Thyroid gland (tissue), 4 donors: Measurements from ENCODE around the gene DAB2IP. TPM values are rescaled to one million over a fixed set of nuclear protein-coding genes. Genes with fewer than 3 reads are reported as not detected.

ENCODE experiments used
- DNase-seq, 2 donors: peaks; one replicate each; pipeline ENCODE4 v3.0.0-alpha.2; 2019
- H3K27ac ChIP-seq, 3 donors: fragments of 200-600 bp; sonication (generic); 1 replicate in 2 of 3; 2 replicates in 1 of 3; pipeline ENCODE4 v1.5.1; 2016 to 2019; ENCODE audit warnings: mild to moderate bottlenecking in 1 of 3, moderate library complexity in 1 of 3
- H3K27me3 ChIP-seq: fragments of 200-600 bp; sonication (generic); one replicate; pipeline ENCODE4 v1.5.1; 2019
- H3K36me3 ChIP-seq, 2 donors: fragments of 200-600 bp; sonication (generic); one replicate each; pipeline ENCODE4 v1.5.1; 2016 to 2019
- H3K4me1 ChIP-seq, 2 donors: fragments of 200-600 bp; sonication (generic); one replicate each; pipeline ENCODE4 v1.5.1; 2017 to 2019
- H3K4me3 ChIP-seq, 3 donors: fragments of 200-600 bp; sonication (generic); replicated peaks in 1 of 3; 1 replicate in 2 of 3; 2 replicates in 1 of 3; pipeline ENCODE4 v1.5.1; 2016; ENCODE audit warnings: mild to moderate bottlenecking in 1 of 3
- H3K9me3 ChIP-seq: fragments of 200-600 bp; sonication (generic); one replicate; pipeline ENCODE4 v1.5.1; 2017
- CTCF ChIP-seq, 6 experiments: fragments of 200-600 bp in 3 of 6; fragments of 450-650 bp in 3 of 6; sonication (generic) in 3 of 6; IDR thresholded peaks; one replicate each; pipeline ENCODE4 v1.5.1; 2016 to 2019; ENCODE audit warnings: antibody characterized with exemption in 6 of 6, mild to moderate bottlenecking in 2 of 6, inconsistent platforms in 1 of 6, moderate library complexity in 1 of 6
- POLR2A ChIP-seq, 2 donors: fragments of 450-650 bp; IDR thresholded peaks; one replicate each; pipeline ENCODE4 v1.6.1; 2017; ENCODE audit warnings: antibody characterized with exemption in 2 of 2, mild to moderate bottlenecking in 2 of 2, moderate library complexity in 1 of 2
- WGBS, 2 donors: methylation state at CpG; one replicate each; pipeline ENCODE4 v1.1.5; 2017; 5-methylcytosine and 5-hydroxymethylcytosine counted together
- intact Hi-C: fragments of 100-400 bp; cut with DNase I; formaldehyde crosslinking; loops from one replicate; pipeline ENCODE4 v1.15.1; 2023
- total RNA-seq, 4 donors: library from RNA; depleted of rRNA; stranded (reverse); fragments of >200 nt; gene quantifications; one replicate each; pipeline ENCODE4 v1.2.3, GENCODE V29; 2016

DAB2IP gene
- total RNA-seq, 4 donors from 2014 or later = 26.0 to 48.5 (median 38.2) TPM

GRCh38 chr9:121713400-121714070 is 62.1 kb downstream of the DAB2IP start:
- H3K4me1 ChIP-seq = peaks cover 0 to 24% of the 10 kb centered on the region in 2 donors
- H3K9me3 ChIP-seq = no peaks in the 10 kb centered on the region
- intact Hi-C loops = no loop called here
- no peaks in the 10 kb centered on the region for H3K36me3 ChIP-seq
- H3K27me3 ChIP-seq = no peaks in the 10 kb centered on the region
- 85 to 89% methylated on average over 4 to 6 of the region's 6 CpGs for WGBS, 2 donors
- TF ChIP-seq CTCF (IDR thresholded peaks at IDR 0.05) (no peak), POLR2A (IDR thresholded peaks at IDR 0.05) (no peak)
- DNase-seq = no peak
- H3K4me3 ChIP-seq = no peak overlapping the region
- H3K27ac ChIP-seq = no peak overlapping the region

GRCh38 chr9:121714075-121714705 is 62.8 kb downstream of the DAB2IP start:
- H3K4me1 ChIP-seq = peaks cover 0 to 20% of the 10 kb centered on the region in 2 donors

GRCh38 chr9:121714873-121715272 is 63.4 kb downstream of the DAB2IP start:
- no peak for TF ChIP-seq POLR2A (IDR thresholded peaks at IDR 0.05)
- no peak for TF ChIP-seq CTCF (IDR thresholded peaks at IDR 0.05)
- Histone ChIP-seq H3K27me3 (no peaks in the 10 kb centered on the region), H3K9me3 (no peaks in the 10 kb centered on the region), H3K27ac (no peak overlapping the region), H3K4me1 (peaks cover 0 to 16% of the 10 kb centered on the region in 2 donors), H3K36me3 (no peaks in the 10 kb centered on the region), H3K4me3 (no peak overlapping the region)
- intact Hi-C loops = no loop called here
- 88 to 92% methylated on average over 5 of the region's 5 CpGs for WGBS, 2 donors
- DNase-seq = no peak

More at GRCh38 chr9:121714075-121714705, 62.8 kb downstream of the DAB2IP start:
- no peak for TF ChIP-seq POLR2A (IDR thresholded peaks at IDR 0.05)
- TF ChIP-seq CTCF (IDR thresholded peaks at IDR 0.05) = no peak
- Histone ChIP-seq H3K36me3 (no peaks in the 10 kb centered on the region), H3K27ac (no peak overlapping the region), H3K9me3 (no peaks in the 10 kb centered on the region), H3K27me3 (no peaks in the 10 kb centered on the region), H3K4me3 (no peak overlapping the region)
- 95 to 96% methylated on average over 6 of the region's 6 CpGs for WGBS, 2 donors
- intact Hi-C loops = no loop called here
- no peak for DNase-seq

- Histone ChIP-seq H3K4me1 (peaks cover 11 to 32% of the 10 kb centered on the region in 2 donors), H3K4me3 (no peak overlapping the region), H3K27me3 (no peaks in the 10 kb centered on the region), H3K9me3 (no peaks in the 10 kb centered on the region), H3K36me3 (no peaks in the 10 kb centered on the region), H3K27ac (no peak overlapping the region)
- TF ChIP-seq POLR2A (IDR thresholded peaks at IDR 0.05) = no peak
- no peak for TF ChIP-seq CTCF (IDR thresholded peaks at IDR 0.05)
- DNase-seq = no peak
- intact Hi-C loops = no loop called here
- WGBS, 2 donors = 81 to 89% methylated on average over 18 to 19 of the region's 19 CpGs
Observed at GRCh38 chr9:121717141-121717991, 65.9 kb downstream of the DAB2IP start.
